HFFc6 (cell line): ENCODE measurements around the gene VILL. TPM values are rescaled to one million over a fixed set of nuclear protein-coding genes. Genes with fewer than 3 reads are reported as not detected.

Experiments used
- DNase-seq: peaks from one replicate; pipeline ENCODE4 v3.0.0-alpha.2; 2018
- H3K27ac Mint-ChIP-seq: 2 replicates; pipeline ENCODE4 v1.8.0; 2020; ENCODE audit warnings: mild to moderate bottlenecking, mixed read lengths
- H3K27me3 Mint-ChIP-seq: 2 replicates; pipeline ENCODE4 v1.8.0; 2021; ENCODE audit warnings: mild to moderate bottlenecking, moderate library complexity, mixed read lengths; ENCODE audit not compliant: insufficient read depth
- H3K36me3 Mint-ChIP-seq: 2 replicates; pipeline ENCODE4 v1.8.0; 2021; ENCODE audit warnings: low read depth, mixed read lengths
- H3K4me1 Mint-ChIP-seq: 2 replicates; pipeline ENCODE4 v1.8.0; 2020; ENCODE audit warnings: low read depth, mixed read lengths
- H3K4me3 Mint-ChIP-seq: 2 replicates; pipeline ENCODE4 v1.8.0; 2020; ENCODE audit warnings: mild to moderate bottlenecking, moderate library complexity, mixed read lengths
- H3K9me3 Mint-ChIP-seq: 2 replicates; pipeline ENCODE4 v1.8.0; 2020; ENCODE audit warnings: mild to moderate bottlenecking, mixed read lengths
- long read RNA-seq: library from polyadenylated mRNA; unstranded; transcript quantifications from one replicate; pipeline ENCODE4 v2.0.0, GENCODE V29; 2019
- total RNA-seq, 6 experiments: library from RNA; stranded (reverse); fragmentation: NEBNext Ultra II Directional; extraction: Animal tissue kit (Norgen Biotek cat#: 25700); gene quantifications; 2 replicates in 1 of 6; 3 replicates in 5 of 6; pipeline ENCODE4 v1.2.3, GENCODE V29; 2021
- TF ChIP-seq, protein P1 (sequence below): fragments of 200-600 bp; sonication (generic); IDR thresholded peaks from 2 replicates; pipeline ENCODE4 v1.5.0; 2021; ENCODE audit warnings: antibody characterized with exemption, mild to moderate bottlenecking

VILL gene
- total RNA-seq: 1 to 10 TPM; 3.5 to 4.6 (median 3.7) TPM
- long read RNA-seq, partial matches to known transcripts: 7 of 7 reads
- long read RNA-seq, other reads (novel, unspliced or antisense): 0 of 7 reads

DNA sequence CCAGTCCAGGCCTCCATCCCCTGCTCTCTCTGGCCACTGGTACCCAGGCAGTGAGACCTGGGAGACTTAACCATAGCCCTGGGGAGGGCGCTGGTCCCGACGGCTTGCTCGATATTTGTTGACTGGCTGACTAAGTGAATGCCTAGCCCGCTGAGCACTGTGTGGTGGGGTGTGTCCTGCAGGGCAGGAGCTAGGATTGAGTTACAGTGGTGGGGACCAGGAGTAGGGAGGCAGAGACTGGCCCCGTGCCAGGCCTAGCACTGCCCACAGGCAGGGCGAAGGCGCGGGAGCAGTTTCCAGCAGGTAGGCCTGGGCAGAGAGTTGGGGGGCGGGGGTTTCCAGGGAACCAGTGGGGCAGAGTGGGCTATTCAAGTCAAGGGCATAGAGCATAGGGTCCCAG is at the start of gene VILL:
TSS of gene VILL (plus strand) at position 260 of the 400 bp plus-strand sequence. CDS start 2,887 bp downstream, outside the sequence.
- Mint-ChIP-seq H3K9me3 (no peaks in the 10 kb centered on the region), H3K4me3 (no peak within 1 kb of the TSS)

DNA sequence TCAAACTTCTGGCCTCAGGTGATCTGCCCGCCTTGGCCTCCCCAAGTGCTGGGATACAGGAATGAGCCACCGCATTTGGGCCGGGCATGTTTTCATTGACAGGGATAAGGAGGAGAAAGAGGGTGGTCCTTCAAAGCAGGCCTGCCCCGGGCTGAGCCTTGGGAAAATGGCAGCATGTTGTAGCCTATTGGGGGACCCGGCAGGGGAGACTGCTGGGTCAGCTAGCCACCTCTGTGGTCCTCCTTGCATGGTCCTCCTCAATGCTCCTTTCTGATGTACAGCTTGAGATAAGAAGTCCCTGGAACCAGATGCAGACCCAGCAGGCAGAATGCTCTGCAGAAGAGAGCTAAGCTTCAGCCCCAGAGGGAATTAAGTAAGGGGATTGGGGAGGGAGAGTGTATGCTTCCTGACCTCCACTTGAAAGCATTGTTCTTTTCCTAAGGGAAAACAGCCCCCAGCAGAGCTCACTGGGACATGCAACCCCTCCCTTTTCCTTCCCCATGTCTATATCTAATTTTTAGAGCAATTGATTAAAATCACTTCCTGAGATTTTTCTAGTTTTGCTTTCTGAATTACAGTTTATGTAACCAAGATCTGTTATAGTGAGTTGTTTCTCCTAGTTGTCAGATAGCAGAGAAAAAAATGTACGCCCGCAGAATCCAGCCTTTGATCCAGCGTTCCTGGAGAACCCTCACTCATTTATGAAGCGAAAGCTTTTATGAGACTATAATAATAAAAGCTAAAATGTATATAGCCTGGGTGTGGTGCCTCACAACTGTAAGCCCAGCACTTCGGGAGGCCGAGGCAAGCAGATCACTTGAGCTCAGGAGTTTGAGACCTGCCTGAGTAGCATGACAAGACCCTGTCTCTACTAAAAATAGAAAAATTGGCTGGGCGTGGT is 48.7 kb upstream of the VILL start:
- H3K36me3 Mint-ChIP-seq: peaks cover 6% of the 10 kb centered on the region; the same call in 1 of the 2 replicates
- H3K4me1 Mint-ChIP-seq: peaks cover 51% of the 10 kb centered on the region
- H3K27ac Mint-ChIP-seq: no peak overlapping the region
- TF ChIP-seq, protein P1, sequence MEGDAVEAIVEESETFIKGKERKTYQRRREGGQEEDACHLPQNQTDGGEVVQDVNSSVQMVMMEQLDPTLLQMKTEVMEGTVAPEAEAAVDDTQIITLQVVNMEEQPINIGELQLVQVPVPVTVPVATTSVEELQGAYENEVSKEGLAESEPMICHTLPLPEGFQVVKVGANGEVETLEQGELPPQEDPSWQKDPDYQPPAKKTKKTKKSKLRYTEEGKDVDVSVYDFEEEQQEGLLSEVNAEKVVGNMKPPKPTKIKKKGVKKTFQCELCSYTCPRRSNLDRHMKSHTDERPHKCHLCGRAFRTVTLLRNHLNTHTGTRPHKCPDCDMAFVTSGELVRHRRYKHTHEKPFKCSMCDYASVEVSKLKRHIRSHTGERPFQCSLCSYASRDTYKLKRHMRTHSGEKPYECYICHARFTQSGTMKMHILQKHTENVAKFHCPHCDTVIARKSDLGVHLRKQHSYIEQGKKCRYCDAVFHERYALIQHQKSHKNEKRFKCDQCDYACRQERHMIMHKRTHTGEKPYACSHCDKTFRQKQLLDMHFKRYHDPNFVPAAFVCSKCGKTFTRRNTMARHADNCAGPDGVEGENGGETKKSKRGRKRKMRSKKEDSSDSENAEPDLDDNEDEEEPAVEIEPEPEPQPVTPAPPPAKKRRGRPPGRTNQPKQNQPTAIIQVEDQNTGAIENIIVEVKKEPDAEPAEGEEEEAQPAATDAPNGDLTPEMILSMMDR: no peak
- H3K27me3 Mint-ChIP-seq: no peaks in the 10 kb centered on the region
- H3K9me3 Mint-ChIP-seq: no peaks in the 10 kb centered on the region
- H3K4me3 Mint-ChIP-seq: no peak overlapping the region
- DNase-seq: no peak

More for the DNA sequence above, at the start of gene VILL:
- no peak for DNase-seq
- H3K4me1 Mint-ChIP-seq: peaks cover 26% of the 10 kb centered on the region
- TF ChIP-seq, protein P1: no peak
- no peaks in the 10 kb centered on the region for H3K36me3 Mint-ChIP-seq
- peaks cover 15% of the 10 kb centered on the region for H3K27me3 Mint-ChIP-seq
- H3K27ac Mint-ChIP-seq: no peak within 1 kb of the TSS

DNA sequence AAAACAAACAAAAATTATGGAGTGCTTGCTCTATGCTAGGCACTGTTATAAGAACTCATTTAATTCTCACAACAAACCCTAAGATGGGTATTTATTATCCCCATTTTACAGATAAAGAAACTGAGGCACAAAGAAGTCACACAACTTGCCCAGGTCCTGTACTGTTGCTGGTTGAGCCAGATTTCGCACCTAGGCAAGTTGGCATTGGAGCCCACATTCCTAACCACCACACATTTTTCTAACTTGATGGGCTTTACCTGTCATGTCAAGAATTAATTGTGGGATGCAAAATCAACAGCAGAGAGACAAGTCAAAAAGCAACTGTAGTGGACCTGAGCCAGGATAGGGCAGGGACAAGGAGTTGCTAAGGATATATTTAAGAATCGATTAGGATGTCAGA is 47.9 kb upstream of the VILL start:
- Mint-ChIP-seq H3K4me1 (peaks cover 46% of the 10 kb centered on the region), H3K27ac (no peak overlapping the region), H3K9me3 (no peaks in the 10 kb centered on the region), H3K27me3 (no peaks in the 10 kb centered on the region), H3K36me3 (peaks cover 10% of the 10 kb centered on the region), H3K4me3 (no peak overlapping the region)
- DNase-seq: no peak
- TF ChIP-seq, protein P1: no peak

DNA sequence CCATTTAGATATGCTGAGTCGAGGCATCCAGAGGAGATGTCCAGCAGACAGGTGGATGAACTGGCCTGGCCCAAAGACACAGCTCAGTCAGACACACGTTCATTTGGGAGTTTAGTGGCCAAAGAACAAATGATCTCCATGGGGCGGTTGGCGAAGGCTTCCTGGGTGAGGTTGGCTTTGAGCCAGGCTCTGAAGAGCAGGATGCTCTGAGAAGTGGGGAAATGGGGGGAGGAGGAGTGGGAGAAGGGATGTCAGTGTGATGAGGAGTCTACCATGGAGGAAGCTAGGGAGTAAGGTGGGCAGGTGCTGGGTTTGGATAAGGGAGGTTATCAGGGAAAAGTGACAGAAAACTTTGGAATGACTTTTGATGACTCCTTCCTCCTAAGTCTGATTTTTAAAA is 47.5 kb upstream of the VILL start:
- TF ChIP-seq, protein P1: no peak
- Mint-ChIP-seq H3K4me3 (no peak overlapping the region), H3K9me3 (no peaks in the 10 kb centered on the region), H3K36me3 (peaks cover 11% of the 10 kb centered on the region), H3K27me3 (no peaks in the 10 kb centered on the region), H3K27ac (no peak overlapping the region), H3K4me1 (peaks cover 41% of the 10 kb centered on the region)
- DNase-seq: no peak

DNA sequence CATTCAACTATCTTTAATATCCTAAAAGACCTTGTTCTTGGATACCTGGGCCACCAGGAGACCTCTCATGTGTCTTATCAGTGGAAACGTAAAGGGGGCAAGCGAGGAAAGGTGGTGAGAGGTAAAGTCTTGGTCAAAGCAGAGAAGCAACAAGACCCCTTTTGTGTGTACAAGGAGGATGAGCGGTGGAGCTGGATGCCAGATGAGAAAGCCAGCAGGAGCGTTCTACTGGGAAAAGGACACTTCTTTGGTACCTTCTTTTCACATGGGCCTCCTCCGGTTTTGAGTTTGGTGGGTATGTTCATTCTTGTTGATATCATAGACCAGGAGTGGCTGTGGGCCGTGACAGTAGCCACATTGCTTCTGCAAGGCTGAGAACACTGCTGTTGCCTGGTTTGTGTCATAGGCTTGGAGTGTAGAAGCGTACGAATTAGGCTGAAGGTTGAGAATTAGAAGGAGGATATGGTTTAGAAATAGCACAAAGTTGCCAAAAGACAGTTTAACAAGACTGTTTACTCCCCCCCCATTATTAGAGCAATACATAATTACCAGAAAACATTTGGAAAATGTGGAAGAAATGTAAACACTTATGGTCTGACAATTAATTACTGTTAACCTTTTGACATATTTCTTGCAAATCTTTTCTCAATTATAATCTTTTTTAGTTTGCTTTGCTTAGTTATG is 46.8 kb upstream of the VILL start:
- Mint-ChIP-seq H3K9me3 (no peaks in the 10 kb centered on the region), H3K27me3 (no peaks in the 10 kb centered on the region), H3K4me3 (no peak overlapping the region), H3K27ac (no peak overlapping the region), H3K4me1 (peaks cover 38% of the 10 kb centered on the region), H3K36me3 (peaks cover 11% of the 10 kb centered on the region)
- TF ChIP-seq, protein P1: no peak
- DNase-seq: no peak
